Activated CD4-positive, alpha-beta T cell treated with anti-CD3 and anti-CD28 coated beads, Interleukin-10, Interleukin-2, amounts not matched to agents 100 ng/mL and 50 ng/mL, durations not matched to agents 16 hours and 8 hours (primary cell): ENCODE data around the gene KITLG.
"Not testable (repeated sequence)": the region's sequence is repeated elsewhere in the genome, so short reads cannot be mapped to it uniquely, and the experiment has no call there.

ENCODE experiments used
- DNase-seq: peaks from one replicate; pipeline ENCODE4 v3.0.0-alpha.2; 2020

Gene KITLG

GRCh38 chr12:88575361-88575970 is 4.8 kb downstream of the KITLG start:
- DNase-seq: no peak

- DNase-seq: no peak
These were observed 6.0 kb downstream of the KITLG start for GRCh38 chr12:88574278-88574677.

DNA sequence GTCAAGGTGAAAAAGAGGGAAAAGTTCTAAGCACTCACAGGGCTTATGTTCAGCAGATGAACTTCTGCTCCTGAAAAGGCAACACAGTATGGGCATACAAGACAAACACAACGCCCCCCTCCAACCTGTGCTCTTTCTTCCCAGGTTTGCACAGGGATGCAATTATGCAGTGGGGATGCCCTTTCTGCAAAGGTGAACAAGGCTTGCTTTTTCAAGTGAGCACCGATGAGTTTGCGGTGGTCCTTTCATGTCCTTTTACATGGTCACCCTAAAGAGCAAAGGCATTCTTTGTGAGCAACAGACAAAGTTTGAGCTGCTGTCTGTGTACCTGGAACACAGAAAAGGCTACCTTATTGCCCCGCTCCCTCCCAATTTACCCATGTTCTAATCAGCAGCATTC is 6.7 kb downstream of the KITLG start:
- no peak for DNase-seq

- DNase-seq: no peak
These were observed 7.3 kb downstream of the KITLG start for GRCh38 chr12:88572781-88573549.

- no peak for DNase-seq
These were observed 8.7 kb downstream of the KITLG start for GRCh38 chr12:88571543-88571942.

DNA sequence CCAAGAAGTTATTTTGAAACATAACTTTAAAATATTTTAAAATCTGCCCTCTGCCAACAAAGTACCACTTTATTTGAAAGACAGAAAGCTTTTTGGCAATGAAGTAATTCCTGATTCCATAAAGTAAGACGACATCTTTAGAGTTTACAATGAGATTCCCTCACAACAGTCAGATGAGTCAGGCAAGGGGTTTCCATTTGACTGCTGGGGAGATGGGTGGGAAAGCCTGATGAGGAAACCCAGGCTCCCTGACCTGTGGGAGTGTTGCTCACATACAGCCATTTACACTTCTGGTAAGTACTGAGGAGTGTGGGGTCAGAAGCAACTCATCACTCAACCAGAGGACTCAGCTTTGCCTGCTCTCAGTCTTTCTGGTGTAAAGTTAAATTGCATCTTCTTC is 10.2 kb downstream of the KITLG start:
- DNase-seq: no peak

DNA sequence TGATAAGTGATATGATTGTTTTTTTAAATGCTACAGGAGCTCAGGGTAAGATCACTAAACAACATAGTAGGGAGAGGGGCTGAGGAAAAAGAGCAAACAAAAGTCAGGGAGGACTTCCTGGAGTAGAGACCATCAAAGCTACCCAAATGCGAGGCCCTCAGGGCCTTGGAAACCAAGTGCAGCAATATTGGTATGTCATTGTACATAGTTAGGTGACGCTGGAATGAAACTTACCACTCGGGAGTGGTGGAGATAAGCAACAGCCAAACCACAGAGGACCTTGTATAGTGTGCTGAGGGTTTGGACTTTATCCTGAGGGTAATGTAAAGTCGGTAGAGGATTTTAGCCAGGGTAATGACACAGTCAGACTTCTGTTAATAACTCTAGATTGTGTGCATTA is 13.8 kb downstream of the KITLG start:
- DNase-seq: no peak

DNA sequence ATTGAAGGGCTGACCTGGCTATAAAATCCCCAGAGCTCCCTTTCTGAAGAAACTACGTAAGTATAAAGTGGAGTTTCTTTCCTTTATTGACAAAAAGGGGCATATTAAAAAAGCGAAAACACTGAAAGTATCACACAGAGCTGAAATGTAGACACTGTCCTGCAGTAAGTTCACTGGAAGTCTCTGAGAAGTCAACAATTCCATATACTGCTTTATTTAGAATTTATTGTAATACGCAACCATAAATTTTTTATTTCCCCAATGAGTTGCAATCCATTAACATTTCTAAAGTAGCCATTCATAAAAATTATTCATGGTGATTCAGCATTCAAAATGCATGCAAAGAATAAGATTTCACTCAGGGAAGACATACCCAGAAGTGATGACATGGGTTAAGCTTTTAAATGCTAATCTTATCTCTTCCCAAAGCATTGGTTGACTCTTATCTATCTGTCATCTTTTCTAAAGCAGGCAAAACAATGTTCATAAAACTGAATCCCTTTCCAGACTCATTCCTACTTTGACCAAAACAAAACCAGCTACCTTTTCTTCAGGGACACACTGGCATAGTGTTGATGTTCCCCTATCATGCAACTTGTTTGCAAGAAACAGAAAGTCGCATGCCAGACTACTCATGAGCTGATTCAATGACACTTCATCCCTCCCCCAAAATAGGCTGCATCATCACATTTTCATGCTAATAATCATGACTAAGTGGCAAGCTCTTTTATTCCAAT is 17.3 kb downstream of the KITLG start:
- DNase-seq: no peak

- DNase-seq: no peak
These were observed 18.1 kb downstream of the KITLG start for GRCh38 chr12:88562151-88562550.

DNA sequence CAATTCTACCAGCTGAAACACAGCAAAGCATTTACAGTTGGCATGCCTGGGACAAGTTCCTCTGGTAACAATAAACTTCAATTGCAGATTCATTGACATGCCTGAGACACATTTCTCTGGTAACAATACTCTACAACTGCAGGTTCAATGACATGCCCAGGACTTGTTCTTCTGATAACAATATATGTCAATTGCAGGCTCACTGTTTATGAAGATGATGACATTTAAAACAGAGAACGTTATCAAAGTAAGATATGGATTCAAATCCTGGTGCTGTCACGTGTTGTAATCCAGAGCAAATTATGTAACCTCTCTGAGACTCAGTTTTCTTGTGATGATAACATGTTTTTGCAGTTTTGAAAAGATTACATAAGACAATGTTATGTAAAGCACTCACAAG is 20.5 kb downstream of the KITLG start:
- no peak for DNase-seq

DNA sequence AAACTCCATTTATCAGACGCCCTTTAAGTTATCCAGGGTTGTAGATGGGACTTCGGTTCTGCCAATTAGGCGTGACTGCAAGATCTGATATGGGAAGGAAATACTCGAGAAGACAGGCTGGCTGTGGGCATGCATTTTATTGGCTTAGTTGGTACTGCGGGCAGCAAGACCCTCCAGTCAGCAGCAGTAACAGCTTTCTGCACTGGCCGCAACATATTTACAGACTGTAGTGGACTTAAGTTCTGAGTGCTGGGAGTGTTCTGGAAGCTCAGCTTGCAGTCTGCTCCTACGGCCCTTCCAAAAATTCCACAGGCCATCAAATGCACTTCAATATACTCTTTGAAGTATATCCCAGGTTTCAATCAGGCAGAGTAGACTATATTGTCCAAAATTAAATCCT is 21.1 kb downstream of the KITLG start:
- DNase-seq: no peak

- DNase-seq: no peak
These were observed 21.9 kb downstream of the KITLG start for GRCh38 chr12:88558340-88558867.

GRCh38 chr12:88556213-88556774 is 24.0 kb downstream of the KITLG start:
- DNase-seq: no peak

- DNase-seq: no peak
These were observed 26.2 kb downstream of the KITLG start for GRCh38 chr12:88553941-88554658.

- no peak for DNase-seq
These were observed 27.6 kb downstream of the KITLG start for GRCh38 chr12:88552610-88553079.

- no peak for DNase-seq
These were observed 30.3 kb downstream of the KITLG start for GRCh38 chr12:88549929-88550328.

- DNase-seq: not testable (repeated sequence)
These were observed 32.3 kb downstream of the KITLG start for GRCh38 chr12:88547949-88548348.

DNA sequence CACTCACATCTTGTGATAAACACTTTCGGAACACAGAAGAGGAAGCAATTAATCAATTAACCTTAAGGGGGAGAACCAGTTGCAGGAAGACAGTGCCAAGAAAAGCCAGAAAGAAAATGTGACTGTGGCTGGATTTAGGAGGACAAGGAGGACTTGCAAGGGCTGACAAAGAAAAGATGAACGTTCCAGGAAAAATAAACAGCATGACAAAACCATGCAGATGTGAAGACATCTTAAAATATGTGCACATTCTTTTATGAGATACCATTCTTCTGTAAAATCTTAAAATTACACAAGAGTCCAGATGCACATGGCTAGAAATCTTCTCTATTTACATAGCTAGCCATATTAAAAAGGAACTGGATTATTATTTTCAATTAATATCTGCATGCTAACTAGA is 33.4 kb downstream of the KITLG start:
- DNase-seq: no peak

DNA sequence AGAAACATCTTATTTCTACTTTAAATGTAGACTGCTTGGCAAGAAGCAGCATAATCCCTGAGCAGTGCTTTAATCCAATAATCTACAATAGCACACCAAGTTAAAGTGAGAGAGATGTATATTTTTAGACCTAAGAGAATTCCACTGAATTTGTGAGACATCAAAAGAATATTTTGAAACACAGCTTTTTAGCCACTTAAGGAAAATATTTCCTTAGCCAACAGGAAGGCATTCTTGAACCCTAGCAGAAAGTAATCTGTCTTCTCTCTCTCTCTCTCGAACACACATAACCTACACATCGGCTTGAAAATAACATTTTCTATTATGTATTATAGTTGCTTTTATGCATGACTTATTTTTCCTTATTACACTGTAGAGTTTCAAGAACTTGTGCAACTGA is 34.0 kb downstream of the KITLG start:
- no peak for DNase-seq

DNA sequence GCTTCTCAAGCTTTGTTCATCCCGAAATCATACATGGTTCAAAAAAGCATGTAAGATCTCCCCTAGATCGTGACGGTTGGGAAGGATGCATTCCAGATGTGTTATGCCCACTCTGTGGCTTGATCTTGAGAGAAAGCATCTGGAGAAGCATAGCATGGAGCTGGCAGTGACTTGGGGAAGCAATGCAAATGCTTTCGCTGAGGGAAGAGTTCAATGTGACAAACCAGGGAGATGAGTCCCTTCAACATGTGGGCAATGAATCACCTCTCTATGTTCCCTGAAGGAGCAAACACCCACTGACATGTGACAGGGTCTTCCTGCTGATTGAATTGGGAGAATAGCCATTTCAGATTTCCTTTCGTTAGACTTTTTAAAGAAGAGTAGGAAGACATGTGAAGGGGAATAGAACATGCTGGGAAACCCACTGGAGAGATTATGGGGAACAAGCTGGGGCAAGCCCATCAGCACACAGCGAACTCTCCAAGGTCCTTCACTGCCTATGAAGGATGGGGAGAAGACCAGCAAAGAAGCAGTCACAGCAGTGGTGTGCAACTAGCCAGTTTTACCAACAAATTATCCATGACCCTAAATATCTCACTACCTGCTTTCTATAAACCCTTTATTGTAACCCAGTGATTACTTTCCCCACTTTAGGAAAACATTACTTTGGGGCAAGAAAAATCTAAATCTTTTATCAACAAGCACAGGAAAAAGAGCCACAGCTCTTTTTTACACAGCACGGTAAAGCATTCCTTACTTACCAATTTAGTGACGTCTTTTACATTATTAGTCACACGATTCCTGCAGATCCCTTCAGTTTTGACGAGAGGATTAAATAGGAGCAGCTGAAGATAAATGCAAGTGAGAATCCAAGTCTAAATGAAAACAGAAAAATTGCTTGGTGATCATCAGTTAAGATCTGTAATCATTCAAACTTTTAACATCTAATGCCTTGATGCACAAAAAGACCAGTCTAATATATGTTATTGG is 35.0 kb downstream of the KITLG start:
- DNase-seq: no peak

GRCh38 chr12:88539893-88540292 is 40.4 kb downstream of the KITLG start:
- DNase-seq: no peak
